Kidney (tissue), 14 donors: ENCODE results near the gene VRK1. TPM values are rescaled to one million over a fixed set of nuclear protein-coding genes. Genes with fewer than 3 reads are reported as not detected.

ENCODE experiments used
- DNase-seq, 5 donors: peaks; one replicate each; pipeline ENCODE4 v3.0.0-alpha.2; 2013 to 2020
- FAIRE-seq: peaks from 2 replicates; lab custom pipeline; 2012; peaks lifted over from hg19 to GRCh38; lab: Jason Lieb, UNC
- H3K27ac ChIP-seq, 2 donors: one replicate each; pipeline ENCODE4 v1.7.0; 2013; ENCODE audit warnings: low read depth in 2 of 2, low read length in 2 of 2, inconsistent platforms in 1 of 2
- H3K27me3 ChIP-seq: one replicate; pipeline ENCODE4 v1.7.1; 2013; ENCODE audit warnings: low read length, inconsistent platforms; ENCODE audit not compliant: control insufficient read depth, insufficient read depth
- H3K36me3 ChIP-seq, 3 donors: one replicate each; pipeline versions ENCODE4 v1.7.0 to v1.7.1; 2013; ENCODE audit warnings: low read length in 3 of 3, control low read depth in 1 of 3, inconsistent platforms in 1 of 3; ENCODE audit not compliant: insufficient read depth in 3 of 3, control insufficient read depth in 2 of 3
- H3K4me1 ChIP-seq, 3 donors: one replicate each; pipeline versions ENCODE4 v1.7.0 to v1.7.1; 2013; ENCODE audit warnings: low read length in 3 of 3, inconsistent platforms in 1 of 3, low read depth in 1 of 3; ENCODE audit not compliant: control insufficient read depth in 2 of 3, insufficient read depth in 2 of 3
- H3K4me3 ChIP-seq, 3 donors: one replicate each; pipeline versions ENCODE4 v1.7.0 to v1.8.1; 2013; ENCODE audit warnings: low read length in 3 of 3, control low read depth in 1 of 3, inconsistent platforms in 1 of 3
- H3K9ac ChIP-seq, 3 donors: one replicate each; pipeline versions ENCODE4 v1.7.0 to v1.7.1; 2013; ENCODE audit warnings: low read length in 3 of 3, control low read depth in 1 of 3, inconsistent platforms in 1 of 3
- H3K9me3 ChIP-seq, 3 donors: one replicate each; pipeline versions ENCODE4 v1.7.0 to v1.7.1; 2013; ENCODE audit warnings: low read length in 3 of 3, control low read depth in 1 of 3, inconsistent platforms in 1 of 3; ENCODE audit not compliant: control insufficient read depth in 2 of 3, insufficient read depth in 1 of 3
- intact Hi-C: fragments of 100-400 bp; cut with DNase I; formaldehyde crosslinking; loops from one replicate; pipeline ENCODE4 v1.11.1; 2022
- polyA plus RNA-seq: library from polyadenylated mRNA; stranded (reverse); fragments of 350-450 nt; fragmentation: Illumina TruSeq; extraction: RNeasy Lipid Tissue Mini Kit (QIAGEN cat#74804); gene quantifications from one replicate; pipeline ENCODE4 v1.2.3, GENCODE V29; 2014; ENCODE audit warnings: low read depth, low replicate concordance; ENCODE audit not compliant: insufficient read depth
- total RNA-seq: library from RNA; stranded (reverse); fragmentation: NEBNext Ultra II Directional; extraction: Animal tissue kit (Norgen Biotek cat#: 25700); gene quantifications from one replicate; pipeline ENCODE4 v1.2.1, GENCODE V29; 2021
- TF ChIP-seq, protein P1 (sequence below): IDR thresholded peaks from 3 replicates; pipeline ENCODE4 v1.5.1; 2012; ENCODE audit warnings: mild to moderate bottlenecking, moderate library complexity, borderline replicate concordance; ENCODE audit not compliant: insufficient read depth; ENCODE audit errors: extremely low read depth
- donor health status: control.
- donor health status: control.
- donor health status: control.
- donor health status: control.
- donor health status: control.
- donor health status: DM: yes; HTN: yes; CAD: no.
- donor health status: Normal renal cell carcinoma (clear cell type).

VRK1 gene
- total and polyA plus RNA-seq, 2 donors from 2014 or later: 6.6 to 15.8 TPM

- no peak overlapping the region for H3K27ac ChIP-seq
- no peak overlapping the region for H3K9ac ChIP-seq
- DNase-seq (no peak), FAIRE-seq (no peak)
- no peaks in the 10 kb centered on the region for H3K36me3 ChIP-seq
- no peak overlapping the region for H3K4me3 ChIP-seq
- TF ChIP-seq, protein P1, sequence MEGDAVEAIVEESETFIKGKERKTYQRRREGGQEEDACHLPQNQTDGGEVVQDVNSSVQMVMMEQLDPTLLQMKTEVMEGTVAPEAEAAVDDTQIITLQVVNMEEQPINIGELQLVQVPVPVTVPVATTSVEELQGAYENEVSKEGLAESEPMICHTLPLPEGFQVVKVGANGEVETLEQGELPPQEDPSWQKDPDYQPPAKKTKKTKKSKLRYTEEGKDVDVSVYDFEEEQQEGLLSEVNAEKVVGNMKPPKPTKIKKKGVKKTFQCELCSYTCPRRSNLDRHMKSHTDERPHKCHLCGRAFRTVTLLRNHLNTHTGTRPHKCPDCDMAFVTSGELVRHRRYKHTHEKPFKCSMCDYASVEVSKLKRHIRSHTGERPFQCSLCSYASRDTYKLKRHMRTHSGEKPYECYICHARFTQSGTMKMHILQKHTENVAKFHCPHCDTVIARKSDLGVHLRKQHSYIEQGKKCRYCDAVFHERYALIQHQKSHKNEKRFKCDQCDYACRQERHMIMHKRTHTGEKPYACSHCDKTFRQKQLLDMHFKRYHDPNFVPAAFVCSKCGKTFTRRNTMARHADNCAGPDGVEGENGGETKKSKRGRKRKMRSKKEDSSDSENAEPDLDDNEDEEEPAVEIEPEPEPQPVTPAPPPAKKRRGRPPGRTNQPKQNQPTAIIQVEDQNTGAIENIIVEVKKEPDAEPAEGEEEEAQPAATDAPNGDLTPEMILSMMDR: no peak
- H3K9me3 ChIP-seq: no peaks in the 10 kb centered on the region
- H3K27me3 ChIP-seq: no peaks in the 10 kb centered on the region
- H3K4me1 ChIP-seq: no peaks in the 10 kb centered on the region
- intact Hi-C loops: no loop called here
These were observed 11.6 kb downstream of the VRK1 start for GRCh38 chr14:96808619-96809406.

DNA sequence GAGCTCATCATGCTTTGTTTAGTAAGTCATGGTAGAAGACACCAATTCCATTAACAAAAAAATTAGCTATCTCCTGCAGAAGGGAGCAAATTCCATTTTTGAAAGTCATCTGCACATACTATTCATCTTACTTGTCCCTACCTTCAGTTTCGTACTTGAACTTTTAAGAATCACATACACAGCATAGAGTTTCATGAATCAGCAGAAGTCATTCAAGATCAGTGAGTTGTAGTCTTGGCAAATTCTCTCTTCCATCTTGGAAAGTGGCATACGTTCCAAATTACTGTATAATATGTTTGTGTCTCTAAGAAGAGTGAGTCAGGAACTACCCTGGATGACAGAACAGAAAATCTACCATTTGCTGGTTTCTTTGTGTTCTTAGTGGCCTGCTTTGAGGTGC, 14.1 kb downstream of the VRK1 start:
- DNase-seq (no peak), FAIRE-seq (no peak)
- Histone ChIP-seq H3K9ac (no peak overlapping the region), H3K4me1 (no peaks in the 10 kb centered on the region), H3K36me3 (no peaks in the 10 kb centered on the region), H3K4me3 (no peak overlapping the region), H3K27ac (no peak overlapping the region), H3K27me3 (no peaks in the 10 kb centered on the region), H3K9me3 (no peaks in the 10 kb centered on the region)
- intact Hi-C loops: no loop called here
- TF ChIP-seq, protein P1: no peak

DNA sequence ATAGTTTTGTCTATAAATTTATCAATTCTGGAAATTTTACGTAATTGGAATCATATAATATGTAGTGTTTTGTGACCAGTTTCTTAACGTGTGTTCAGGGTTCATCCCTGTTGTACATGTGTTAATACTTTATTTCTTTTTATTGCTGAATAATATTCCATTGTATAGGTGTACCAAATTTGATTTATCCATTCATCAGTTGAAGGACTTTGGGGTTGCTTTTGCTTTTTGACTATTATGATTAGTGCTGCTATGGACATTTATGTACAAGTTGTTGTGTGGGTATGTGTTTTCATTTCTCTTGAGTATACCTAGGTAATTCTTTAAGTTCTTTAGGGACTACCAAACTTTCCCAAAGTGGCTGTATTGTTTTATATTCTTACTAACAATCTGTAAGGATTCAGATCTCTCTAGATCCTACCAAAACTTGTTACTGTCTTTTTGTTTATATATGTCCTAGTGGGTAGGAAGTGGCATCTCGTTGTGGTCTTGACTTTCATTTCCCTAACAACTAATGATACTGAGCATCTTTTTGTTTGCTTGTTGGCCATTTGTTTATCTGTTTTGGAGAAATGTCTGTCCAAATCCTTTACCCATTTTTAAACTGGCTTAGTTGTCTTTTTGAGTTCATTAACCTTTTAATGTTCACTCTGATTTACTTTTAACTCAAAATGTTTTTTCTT, 14.9 kb downstream of the VRK1 start:
- Histone ChIP-seq H3K9me3 (no peaks in the 10 kb centered on the region), H3K4me3 (no peak overlapping the region), H3K36me3 (no peaks in the 10 kb centered on the region), H3K9ac (no peak overlapping the region), H3K27me3 (no peaks in the 10 kb centered on the region), H3K4me1 (no peaks in the 10 kb centered on the region), H3K27ac (no peak overlapping the region)
- TF ChIP-seq, protein P1: no peak
- intact Hi-C loops: no loop called here
- no peak for DNase-seq
- FAIRE-seq: no peak
